Glomerular endothelial cell (primary cell): ENCODE measurements around the gene UBALD1. TPM values are rescaled to one million over a fixed set of nuclear protein-coding genes. Genes with fewer than 3 reads are reported as not detected.
"Not testable (repeated sequence)": the region's sequence is repeated elsewhere in the genome, so short reads cannot be mapped to it uniquely, and the experiment has no call there.

Source experiments
- DNase-seq: peaks from one replicate; pipeline ENCODE4 v3.0.0-alpha.2; 2011; ENCODE audit warnings: low read depth, low spot score; ENCODE audit errors: extremely low read depth
- total RNA-seq: library from RNA; depleted of rRNA; stranded (reverse); fragments of >200 nt; gene quantifications from 2 replicates; pipeline ENCODE4 v1.2.3, GENCODE V29; 2015

Gene UBALD1
- total RNA-seq = 9.9 and 19.7 TPM in 2 replicates

DNA sequence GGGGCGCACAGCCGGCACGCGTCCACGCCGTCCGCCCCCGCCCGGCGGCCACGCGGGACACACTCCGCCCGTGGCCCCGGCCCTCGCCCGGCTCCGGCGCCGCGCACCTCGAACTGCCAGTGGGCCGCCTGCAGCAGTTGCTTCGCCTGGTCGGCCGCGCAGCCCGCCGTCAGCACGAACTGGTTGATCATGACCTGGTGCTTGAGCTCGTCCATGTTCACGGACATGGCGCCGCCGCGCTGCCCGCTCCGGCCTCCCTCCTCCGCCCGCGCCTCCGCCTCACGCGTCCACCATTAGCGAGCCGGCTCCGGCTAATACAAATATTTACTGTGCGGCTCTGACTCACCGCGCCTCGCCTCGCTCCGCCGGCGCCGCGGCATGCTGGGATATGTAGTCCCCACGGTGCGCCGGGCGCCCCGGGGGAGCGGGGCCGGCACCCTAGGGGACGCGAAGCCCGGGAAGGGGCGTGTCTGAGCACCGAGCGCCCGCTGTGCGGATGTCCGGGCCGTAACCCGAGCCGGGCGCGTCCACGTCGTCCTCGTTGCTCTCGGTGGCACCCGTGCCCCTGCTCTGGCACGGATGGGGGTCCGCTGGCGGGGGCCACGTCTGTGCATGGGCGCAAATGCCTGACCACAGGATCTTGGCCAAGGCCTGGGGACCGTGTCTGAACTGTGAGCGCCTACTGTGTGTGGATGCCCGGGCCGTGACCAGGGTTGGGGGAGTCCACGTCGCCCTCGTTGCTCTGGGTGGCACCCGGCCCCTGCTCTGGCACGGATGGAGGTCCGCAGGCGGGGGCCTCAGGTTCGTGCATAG, at the start of gene UBALD1:
Gene UBALD1, minus strand, starts transcription at position 318 of the 813 bp plus-strand sequence. Its CDS starts 91 bp downstream, at position 227.
- DNase-seq = no peak

DNA sequence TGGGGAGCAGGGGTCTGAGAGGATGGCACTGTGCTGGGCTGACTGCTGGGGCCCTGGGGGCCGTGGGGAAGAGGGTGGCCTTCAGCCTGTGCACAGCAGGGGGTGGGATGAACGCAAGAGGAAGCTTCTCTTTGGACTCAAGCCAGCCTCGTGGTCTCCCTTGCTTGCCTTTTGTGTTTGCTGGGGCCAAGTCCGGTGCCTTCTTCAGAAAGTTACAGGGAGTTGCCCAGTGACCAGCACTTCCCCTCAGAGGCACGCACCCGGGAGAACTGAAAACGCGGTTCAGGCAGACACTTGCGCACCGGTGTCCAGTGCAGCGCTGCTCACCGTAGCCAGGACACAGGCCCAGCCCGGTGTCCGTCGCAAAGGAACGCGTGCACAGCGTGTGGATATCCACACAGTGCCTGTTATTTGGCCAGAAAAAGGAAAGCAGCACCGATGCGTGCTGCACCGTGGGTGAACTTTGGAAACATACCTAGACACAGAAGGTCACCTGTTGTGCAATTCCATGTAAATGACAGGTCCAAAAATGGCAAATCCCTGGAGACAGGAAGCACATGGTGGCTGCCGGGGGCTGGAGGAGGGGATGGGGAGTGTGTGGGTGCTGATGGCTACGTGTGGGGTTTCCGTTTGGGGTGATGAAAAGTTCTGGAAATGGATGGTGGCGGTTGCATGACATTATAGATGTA, 49.2 kb upstream of the UBALD1 start:
- no peak for DNase-seq

DNA sequence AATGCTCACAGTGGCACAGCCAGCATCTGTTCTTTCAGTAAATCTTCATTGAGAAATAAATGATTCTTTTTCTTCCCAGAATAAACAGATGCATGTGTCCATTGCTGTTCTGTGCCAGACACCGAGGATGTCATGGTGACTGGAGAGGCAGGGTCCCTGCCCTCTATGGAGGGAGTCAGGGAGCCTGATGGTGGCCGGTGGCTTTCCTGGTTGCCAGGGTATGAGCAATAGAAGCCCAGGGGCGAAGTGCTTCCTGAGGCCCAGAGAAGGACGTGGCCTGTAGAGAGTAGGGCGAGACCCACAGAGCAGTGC, 48.7 kb upstream of the UBALD1 start:
- no peak for DNase-seq

DNA sequence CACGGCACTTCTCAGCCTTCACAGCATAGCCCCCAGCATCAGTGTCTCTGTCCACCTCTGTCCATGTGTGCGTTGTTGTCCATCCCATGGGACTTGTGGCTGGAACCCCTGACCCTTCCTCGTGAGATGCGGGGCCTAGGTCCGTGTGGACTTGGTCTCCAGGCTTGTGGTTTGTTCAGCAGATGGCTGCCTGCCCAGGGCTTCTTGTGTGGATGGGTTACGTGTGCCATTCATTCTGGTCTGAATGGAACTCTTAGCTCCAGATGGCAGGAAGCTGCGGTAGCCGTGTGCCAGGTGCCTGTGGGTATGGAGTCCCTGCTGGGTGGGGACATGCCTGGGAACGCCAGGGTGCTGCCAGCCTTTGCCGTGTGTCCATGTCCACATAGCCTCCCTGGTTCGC, 47.0 kb upstream of the UBALD1 start:
- no peak for DNase-seq

DNA sequence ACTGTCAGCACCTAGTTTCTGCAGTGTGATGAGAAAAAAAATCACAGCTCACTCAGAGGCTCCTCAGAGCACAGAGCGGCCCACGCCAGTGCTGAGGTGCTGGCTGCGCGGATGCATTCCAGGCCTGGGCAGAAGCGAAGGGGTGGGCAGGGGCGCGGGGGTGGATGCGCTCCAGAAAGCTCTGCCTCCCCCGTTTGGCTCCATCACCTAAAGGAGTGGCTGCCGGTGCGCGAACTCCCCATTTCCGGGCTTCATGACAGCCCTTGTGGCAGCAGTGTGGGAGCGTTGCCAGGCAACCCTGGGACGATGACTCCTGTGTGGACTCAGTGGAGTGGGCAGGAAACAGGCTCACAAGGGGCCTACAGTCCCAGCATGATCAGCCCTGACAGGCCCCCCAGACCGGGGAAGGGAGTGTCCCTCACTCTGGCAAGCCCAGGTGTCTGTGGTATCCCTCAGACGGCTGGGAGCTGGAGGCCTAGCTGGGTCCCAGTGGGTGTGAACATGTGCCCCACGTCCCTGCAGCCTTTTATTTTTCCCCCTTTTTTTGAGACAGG, 45.8 kb upstream of the UBALD1 start:
- no peak for DNase-seq

DNA sequence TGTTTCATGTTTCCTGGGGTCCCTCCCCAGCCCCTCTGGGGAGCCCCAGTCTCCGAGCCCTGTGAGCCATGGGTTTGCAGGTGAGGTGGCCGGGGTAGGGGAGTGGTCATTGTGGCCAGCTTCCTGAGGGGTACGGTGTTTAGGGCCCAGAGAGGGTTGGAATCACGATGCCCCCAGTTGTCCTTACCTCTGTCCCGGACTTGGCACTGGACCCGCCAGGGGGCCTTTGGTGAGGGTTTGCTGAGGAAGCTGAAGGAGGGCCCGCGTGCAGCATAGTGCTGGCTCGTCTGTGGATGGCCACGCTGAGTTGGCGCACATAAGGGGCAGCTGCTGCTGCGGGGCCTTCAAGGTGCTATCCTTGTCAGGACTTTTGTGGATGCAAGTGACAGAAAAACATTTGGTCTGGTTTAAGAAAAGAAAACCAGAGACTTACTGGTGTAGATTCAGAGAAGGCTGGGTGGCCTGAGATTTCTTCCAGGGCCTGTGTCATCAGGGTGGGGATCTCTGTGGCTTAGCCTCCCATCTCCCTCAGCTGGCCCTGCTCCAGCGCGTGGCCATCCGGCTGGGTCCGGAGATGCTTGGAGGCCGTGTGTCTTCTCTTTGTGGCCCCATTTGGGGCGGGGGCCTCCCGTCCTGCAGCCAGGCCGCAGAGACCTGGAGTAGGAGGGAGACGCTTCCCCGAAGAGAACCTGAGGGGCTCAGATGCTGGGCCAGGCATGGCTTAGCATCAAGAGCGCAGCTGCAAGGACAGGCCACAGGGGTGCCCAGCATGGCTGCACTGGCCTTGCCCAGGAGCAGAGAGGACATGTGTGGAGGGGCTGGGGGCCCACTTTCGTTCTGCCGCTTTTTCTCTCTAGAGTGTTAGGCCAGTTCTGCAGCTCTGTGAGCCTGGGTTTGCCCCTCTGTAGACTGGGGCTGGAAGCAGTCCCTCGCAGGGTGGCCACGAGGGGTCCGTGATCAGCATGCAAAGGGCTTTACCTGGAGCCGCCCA, 45.0 kb upstream of the UBALD1 start:
- no peak for DNase-seq

DNA sequence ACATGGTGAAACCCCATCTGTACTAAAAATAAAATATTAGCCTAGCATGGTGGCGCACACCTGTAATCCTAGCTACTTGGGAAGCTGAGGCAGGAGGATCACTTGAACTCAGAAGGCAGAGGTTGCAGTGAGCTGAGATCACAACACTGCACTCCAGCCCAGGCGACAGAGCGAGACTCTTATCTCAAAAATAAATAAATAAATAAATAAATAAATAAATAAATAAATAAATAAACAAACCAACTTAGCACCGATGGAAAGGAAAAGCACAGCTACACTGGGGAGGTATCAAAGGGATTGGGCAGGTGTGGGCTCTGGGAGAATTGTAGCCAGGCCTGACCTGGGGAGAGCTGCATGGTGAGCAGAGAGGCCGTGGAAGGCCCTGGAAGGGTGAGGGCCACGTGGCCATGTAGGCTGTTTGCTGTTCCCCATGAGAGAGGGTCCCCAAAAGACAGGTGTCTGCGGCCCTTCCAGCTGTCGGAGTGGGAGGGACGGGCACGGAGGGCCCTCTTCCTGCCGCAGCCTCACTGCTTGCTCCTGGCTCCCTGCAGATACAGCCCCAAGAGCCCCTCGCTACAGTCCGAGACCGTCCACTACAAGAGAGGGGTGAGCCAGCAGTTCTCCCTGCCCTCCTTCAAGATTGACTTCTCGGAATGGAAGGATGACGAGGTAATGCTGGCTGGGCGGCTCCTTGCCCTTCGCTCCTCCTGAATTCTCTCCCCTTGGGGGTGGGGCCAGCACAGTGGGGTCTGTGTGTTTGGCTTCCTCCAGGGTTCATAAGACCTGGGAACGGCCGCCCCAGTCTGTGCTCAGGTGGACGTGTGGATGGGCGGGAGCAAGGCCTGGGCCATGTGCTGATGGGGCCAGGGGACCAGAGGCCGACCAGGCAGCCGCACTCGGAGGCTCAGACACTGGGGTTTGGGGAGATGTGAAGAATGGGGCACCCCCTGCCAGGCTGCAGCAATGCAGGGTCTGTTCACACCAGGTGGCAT, 42.3 kb upstream of the UBALD1 start:
- no peak for DNase-seq

DNA sequence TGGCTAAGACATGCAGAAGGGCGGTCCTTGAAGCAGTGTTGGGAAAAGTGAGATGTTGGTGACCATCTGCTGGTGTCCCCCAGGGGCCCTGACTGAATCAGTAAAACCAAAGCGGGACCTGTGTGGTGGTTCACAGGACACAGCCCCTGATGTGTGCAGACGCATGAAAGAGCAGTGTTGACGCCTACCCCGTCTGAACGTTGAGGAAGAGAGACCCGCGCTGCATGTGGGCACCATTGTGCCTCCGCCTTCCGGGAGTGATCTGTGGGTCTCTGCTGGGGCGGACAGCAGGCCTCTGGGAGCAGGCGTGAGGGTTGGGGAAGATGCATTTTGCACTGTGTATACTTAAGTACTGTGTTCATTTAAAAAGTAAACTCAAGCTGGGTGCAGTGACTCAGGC, 41.5 kb upstream of the UBALD1 start:
- no peak for DNase-seq

DNA sequence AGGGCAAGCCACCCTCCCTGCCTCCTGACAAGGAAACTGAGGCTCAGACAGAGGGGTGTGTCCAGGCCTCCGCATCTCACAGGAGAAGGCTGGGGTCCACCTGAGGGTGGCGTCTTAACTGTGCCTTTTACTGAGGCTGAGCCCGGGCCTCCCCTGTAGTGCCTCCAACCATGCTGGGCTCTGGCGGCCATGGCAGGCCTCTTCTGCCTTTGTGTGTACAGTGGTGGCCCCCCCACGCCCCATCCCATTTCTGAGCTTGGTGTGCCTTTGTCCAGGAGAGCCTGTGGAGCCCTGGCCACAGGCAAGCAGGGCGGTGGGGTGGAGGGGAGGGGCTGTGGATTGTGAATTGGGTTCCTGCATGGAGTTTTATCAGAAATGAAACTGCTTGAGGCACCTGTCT, 41.1 kb upstream of the UBALD1 start:
- DNase-seq = no peak

DNA sequence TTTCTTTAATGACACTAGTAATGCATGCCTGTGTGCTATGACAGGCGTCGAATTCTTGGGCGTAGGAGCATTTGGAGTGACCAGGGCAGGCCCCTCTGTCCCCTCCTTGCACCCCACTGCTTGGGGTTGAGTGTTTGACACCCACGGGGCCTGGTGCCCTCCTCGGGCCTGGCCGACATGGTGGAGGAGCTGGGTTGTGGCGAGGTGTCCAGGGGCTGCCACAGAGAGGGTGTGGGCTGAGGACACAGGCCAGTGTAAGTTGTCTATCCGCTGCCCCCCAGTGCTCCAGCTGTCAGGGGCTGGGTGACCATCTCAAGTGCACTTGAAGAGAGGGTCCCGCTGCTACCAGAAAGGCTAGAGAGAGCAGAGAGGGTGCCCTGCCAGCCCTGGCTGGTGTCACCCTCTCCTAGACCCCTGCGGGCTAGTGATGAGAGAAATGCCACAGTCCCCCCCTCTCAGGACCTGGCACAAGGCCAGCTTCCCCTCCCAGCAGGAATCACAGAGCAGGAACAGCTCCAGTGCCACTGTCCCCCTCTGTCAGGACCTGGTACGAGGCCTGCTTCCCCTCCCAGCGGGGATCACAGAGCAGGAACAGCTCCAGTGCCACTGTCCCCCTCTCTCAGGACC, 40.4 kb upstream of the UBALD1 start:
- no peak for DNase-seq

DNA sequence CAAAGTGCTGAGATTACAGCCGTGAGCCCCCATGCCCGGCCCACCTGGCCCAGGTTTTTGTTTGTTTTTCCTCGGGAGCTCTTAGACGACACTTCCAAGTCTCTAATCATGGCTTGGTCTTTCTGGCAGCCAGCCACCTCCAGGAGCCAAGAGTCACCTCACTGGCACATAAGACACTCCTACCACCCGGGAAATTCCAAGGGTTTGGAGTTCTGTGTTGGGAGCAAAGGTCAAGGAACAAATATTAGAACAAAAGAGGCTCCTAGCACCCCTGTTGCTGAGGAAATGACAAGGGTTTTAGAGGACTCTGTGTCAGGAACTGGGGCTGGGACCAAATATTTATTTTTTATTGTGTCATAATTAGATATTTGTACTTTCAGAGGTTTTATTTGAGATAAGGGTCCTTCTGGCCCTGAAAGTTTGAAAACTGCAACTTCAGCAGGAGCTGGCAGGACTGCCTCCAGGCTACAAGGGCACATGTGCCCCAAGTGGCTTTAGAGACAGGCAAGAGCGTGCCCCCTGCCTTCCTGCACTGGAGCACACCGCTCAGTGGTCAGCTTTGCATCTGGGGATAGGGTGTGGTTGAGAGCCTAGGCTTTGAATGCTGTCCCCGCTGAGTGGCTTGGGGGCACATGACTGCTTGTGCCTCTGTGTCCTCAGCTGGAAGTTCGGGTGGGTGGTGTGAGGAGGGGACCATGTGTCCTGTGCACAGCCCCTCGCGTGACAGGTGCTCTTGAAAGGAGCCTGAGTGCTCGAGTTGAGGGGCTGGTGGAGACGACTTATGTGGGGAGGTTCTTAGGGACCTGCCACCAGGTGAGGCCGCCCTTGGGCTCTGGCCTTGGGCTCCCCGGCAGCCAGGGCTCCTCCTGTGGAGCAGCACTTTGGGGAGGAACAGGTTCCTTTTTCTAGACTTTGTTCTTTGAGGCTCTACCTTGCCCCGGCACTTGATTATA, 39.6 kb upstream of the UBALD1 start:
- DNase-seq = no peak

DNA sequence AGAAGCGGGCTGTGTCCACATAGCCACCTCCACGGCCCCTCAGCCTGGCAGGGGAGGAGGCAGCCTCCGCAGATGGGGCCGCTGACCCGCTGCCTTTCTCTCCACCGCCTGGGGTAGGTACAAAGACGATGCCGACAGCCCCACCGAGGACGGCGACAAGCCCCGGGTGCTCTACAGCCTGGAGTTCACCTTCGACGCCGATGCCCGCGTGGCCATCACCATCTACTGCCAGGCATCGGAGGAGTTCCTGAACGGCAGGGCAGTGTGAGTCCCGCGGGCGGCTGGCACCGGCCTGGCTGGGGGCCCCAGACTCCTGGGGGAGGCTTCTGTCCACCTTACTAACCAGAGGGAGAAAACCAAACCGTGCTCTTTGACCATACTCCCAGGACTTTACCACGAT, 37.9 kb upstream of the UBALD1 start:
- no peak for DNase-seq

DNA sequence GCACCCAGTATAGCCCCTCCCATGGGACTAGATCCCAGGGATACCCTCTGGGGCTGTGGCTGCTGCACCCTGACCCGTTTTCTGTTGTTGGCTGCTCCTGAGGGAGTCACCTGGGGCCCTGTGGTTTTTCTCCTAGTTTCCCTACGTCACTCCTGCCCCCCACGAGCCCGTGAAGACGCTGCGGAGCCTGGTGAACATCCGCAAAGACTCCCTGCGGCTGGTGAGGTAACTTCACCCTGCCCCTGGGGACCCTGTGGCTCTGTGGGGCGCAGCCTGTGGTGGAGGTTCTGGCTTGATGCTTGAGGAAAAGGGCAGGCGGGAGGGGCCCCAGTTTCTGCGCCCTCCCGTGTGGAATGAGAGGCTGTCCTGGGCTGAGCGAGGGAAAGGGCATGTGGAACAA, 37.1 kb upstream of the UBALD1 start:
- no peak for DNase-seq

DNA sequence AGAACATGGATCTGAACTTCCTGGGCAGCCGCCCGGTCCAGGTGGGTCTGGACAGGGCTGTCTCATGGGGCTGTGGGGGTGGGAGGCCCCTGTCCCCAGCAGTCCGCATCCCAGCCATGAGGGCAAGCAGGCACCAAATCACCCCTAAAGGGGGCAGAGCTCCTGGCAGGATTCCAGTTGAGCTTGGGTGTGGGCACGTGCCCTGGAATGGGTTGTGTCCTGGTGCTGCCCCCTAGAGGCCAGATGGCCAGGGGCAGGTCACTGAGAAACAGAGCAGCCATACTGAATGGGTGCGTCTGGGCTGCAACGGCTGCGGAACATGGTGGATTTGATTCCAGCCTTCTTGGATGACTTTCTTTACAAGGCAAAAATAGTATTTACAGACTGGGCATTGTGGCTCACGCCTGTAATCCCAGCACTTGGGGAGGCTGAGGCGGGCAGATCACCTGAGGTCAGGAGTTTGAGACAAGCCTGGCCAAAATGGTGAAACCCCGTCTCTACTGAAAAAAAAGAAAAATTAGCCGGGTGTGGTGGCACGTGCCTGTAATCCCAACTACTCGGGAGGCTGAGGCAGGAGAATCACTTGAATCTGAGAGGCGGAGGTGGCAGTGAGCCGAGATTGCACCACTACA, 35.9 kb upstream of the UBALD1 start:
- DNase-seq = not testable (repeated sequence)

DNA sequence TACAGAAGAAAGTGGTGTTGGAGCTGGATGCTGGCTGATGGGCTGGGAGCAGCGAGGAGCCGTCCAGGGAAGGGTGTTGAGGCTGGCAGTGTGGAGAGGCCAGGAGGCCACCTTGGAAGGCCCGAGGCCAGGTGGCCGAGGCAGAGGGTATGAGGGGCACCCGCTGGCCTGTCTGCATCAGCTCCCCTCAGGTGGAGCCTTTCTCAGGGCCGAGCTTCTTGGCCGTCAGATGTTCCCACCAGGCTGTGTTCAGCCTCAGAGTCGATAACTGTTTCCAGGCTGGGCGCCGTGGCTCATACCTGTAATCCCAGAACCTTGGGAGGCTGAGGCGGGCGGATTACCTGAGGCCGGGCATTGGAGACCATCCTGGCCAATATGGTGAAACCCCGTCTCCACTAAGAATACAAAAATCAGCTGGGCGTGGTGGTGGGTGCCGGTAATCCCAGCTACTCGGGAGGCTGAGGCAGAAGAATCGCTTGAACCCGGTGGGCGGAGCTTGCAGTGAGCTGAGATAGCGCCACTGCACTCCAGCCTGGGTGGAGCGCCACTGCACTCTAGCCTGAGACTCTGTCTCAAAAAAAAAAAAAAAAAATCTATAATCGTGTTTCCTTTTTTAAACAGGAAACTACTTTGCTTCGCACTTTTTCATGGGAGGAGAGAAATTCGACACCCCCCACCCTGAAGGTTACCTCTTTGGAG, 35.2 kb upstream of the UBALD1 start:
- DNase-seq = no peak

DNA sequence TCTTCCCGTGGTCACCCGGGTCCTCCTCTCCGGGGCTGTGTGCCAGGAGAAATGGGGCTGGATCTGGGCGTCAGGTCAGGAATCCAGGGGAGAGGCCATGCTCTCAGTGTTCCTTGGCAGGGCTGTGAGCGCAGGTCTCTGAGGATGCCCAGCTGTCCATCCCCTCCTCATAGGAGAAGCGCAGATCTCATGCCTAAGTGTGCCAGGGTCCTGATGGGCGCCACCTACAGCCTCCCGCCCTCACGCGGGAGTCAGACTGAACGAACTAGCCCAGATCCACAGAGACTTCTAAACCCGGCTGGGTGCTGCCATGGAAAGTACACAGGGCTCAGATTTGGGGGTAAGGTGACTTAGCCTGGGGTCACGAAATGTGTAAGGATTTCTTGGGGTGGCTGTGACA, 34.2 kb upstream of the UBALD1 start:
- DNase-seq = no peak

DNA sequence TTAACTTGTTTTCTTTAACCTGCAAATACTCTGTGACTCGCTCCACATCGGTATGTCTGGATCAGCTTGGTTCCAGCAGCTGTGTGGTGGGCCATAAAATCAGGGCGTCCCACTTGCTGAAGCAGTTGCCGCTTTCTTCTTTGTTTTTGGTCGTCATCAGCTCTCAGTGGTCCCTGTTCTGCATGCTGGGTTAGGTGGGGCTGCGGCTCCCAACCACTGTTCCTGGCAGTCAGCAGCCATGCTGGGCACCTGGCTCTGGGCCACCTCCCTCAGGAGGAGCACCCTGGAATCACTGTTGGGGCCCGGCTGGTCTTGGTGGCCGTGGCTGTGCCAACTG, 32.9 kb upstream of the UBALD1 start:
- DNase-seq = no peak
